ENCODE results near the gene MCM3.

The MCM3 gene

DNA sequence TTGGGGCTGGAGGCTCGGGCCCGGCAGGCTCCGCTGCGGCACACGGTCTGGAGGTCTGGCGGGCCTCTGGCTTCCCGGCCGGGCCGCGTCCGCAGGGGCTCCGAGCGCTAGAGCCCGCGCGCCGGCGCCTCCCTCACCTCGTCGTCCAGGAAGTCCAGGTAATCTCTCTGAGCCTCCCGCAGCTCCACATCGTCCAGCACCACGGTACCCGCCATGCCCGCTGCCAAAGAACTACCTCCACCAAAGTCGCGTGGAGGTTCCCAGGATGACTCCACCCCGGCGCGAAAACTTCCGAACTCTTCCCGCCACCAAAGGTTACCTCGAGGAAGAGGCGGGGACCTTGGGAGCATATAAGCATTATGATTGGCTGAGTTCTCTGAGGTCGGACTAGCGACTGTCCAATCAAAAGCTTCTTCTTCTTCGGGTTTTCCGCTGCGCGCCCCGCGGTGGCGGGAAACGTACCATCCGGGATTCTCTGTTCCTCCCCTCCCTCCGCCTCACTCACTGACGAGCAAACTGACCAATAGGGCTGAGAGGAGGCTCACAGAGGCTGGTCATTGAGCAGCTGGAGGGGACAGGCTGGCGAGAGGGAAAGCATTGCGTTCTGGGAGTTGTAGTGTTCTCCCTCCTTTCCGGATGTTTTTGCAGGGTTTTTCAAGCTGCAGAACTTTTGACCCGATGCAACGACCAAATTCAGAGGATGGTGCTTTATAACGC is at the start of gene MCM3:
MCM3 (minus strand) TSS at position 283 of the 717 bp plus-strand sequence; CDS start at position 215, 68 bp downstream.
- peak; percentile 95 for DNase-seq

DNA sequence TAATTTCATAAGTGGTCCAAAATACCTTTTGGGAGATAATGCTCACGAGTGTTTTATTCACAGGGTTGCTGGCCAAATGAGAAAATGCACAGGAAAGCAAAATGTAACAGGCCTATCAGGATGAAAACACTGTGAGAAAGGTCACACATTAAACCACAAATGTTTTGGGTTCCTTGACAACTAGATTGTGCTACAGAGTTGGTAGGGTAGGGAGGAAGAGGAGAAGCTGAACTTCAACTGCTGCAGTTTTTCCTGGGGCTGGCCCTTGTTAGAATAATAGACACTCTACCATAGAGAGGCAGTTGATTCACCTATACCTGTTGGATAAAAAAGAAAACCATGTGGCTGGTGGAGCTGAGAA is 49.3 kb upstream of the MCM3 start:
- DNase-seq, result no peak

DNA sequence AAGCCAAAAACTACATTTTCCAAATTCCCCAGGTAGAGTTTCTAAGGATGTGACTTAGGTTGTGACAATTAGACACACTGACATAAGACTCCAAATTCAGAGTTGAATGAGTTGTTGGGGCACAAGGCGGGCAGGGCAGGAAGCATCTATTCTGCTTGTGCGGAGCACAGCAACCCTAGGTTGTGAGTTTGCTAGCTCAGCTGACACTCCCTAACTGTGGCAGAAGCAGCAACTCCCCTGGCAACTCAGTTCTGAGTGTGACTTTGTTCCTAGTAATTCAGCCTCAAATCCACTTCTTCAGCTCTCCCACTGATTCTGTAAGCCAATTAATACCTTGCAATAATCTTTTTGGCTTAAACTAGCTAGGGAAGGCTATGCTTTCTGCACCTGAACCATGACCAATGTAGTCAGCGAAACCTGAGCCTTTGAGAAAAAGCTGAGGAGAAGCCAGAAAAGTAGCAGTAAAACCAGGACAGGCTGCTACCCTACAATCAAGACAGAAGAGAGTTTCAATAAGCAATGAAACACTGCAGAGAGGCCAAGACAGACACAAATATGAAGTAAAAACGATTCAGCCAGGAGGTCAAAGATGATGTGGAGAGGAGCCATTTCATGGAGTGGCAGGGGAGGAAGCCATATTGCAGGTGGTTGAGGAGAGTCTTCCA is 47.4 kb upstream of the MCM3 start:
- no peak for DNase-seq

DNA sequence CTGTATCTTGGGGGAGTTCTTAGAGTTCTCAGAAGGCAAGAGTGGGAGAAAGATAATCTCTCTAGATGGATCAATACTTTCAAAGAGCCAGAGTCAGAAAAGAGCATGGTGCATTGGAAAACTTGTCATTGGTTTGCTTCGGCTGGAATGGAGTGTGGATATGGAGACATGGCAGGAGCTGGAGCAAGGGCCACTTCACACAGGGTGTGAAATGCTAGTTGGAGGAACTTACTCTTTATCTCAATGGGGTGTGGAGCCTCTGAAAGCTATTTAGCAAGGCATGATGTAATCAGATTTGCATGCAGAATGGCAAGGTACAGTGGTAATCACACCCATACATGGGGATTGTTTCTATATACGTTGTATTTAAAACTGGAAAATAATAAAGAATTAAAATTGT is 45.9 kb upstream of the MCM3 start:
- no peak for DNase-seq

DNA sequence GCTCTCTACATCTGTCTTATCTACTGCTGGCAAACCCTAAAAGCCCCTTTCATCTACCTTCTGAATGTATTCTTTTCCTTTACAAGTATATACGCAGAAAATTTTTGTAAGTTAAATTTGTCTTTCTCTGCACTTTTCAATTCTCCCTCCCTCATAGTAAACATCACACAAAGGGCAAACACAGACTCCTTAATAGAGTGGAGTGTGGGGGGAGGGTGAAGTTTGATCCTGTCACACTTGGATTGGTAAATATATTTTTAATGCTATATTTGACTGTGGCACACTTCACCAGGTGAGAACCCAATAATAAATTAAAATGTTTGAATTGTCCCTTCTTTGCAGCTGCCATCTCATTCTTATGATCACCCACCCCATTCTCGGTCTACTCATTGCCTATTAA is 44.2 kb upstream of the MCM3 start:
- DNase-seq, result no peak

DNA sequence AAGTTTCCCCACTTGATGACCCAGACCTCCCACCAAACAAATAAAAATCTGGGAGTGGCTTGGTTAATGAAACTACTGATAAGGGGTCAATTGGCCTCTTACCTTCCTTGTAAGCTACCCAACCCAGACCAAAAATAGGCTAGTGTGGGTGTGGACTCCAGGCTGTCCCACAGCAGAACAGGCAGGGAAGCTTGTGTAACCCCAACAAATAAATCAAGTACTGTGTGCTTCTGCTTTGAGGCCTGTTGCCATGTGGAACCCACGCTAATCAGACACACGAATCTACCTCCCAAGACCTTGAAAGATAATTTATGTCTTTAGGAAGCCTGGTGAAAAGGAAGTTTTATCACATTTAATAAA is 43.7 kb upstream of the MCM3 start:
- no peak for DNase-seq

DNA sequence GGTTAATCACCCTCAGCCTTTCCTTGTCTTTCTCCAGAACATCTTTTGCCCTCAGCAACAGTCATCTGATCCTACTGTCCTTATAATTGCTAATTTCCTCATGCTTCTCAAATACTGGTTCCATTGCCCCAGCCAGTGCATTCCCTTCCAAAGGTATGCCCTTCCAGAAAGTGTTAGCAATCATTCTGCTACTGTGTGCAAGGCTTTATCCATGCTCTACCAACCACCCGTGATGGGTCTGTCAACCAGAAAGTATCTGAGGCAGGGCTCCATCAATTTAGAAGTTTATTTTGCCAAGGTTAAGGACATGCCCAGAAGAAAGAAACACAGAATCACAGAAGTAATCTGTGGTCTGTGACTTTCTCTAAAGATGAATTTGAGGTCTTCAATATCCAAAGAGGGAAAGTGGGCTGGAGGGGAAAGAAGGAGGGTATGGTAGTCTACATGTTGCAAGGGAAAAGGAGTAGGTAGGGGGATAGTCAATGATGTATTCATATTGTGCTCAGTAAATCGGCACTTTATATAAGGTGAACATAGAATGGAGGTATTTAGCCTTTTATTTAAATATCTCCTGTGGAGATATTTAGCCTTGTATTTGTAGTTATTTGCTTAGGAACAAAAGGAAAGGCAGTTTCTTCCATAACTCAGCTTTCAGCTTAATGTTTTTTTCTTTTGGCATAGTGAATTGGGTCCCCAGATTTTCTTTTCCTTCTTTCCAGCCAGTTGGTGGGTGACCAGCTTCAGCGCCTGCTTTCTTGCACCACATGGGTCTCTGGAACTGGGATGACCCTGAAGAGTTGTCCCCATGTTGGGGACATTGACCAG is 42.2 kb upstream of the MCM3 start:
- no peak for DNase-seq

DNA sequence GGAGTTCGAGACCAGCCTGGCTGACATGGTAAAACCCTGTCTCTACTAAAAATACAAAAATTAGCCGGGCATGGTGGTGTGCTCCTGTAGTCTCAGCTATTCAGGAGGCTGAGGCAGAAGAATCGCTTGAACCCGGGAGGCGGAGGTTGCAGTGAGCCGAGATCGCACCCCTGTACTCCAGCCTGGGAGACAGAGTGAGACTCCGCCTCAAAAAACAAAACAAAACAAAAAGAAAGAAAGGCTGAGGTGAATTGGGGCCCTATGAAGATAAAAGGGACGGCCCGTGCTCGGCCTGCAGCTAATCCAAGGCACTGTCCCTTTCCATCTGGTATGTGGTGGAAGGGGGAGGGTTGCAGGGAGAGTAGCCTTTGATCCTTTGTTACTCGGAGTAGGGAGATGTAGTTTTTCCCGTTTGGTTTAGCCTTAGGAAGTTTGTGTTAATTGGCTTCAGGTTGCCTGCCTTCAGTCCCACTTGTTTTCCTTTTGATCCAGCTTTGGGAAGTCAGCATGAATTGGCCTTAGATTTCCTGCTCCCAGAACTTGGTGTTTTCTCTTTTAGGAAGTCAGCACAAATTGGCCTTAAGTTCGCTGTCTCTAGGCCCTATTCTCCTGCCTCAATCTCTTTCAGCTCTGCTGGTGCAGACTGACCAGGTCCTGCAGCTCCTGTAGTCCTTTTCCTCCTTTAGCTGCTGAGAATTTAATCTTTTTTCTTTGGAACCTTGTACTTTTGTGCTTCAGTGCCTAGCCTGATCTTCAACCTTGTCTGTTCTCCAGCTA is 41.3 kb upstream of the MCM3 start:
- no peak for DNase-seq

DNA sequence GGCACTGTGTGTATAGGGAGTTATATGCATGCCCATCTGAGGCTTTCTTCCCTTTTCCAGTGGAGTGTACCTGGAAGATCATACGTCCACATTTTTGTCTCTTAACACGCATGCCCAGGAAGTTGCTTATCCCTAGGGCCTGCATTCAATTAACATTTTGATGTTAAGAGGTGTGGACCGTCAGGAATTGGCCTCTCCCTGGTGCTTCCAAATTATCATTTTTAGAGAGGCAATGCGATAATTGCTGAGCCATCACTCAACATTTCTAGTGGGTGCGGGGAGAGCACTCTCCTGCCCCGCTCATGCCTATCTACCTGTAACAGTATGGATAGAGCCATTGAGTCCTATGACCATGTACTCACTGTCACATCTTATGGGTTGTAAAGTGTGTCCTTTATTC is 39.6 kb upstream of the MCM3 start:
- no peak for DNase-seq

DNA sequence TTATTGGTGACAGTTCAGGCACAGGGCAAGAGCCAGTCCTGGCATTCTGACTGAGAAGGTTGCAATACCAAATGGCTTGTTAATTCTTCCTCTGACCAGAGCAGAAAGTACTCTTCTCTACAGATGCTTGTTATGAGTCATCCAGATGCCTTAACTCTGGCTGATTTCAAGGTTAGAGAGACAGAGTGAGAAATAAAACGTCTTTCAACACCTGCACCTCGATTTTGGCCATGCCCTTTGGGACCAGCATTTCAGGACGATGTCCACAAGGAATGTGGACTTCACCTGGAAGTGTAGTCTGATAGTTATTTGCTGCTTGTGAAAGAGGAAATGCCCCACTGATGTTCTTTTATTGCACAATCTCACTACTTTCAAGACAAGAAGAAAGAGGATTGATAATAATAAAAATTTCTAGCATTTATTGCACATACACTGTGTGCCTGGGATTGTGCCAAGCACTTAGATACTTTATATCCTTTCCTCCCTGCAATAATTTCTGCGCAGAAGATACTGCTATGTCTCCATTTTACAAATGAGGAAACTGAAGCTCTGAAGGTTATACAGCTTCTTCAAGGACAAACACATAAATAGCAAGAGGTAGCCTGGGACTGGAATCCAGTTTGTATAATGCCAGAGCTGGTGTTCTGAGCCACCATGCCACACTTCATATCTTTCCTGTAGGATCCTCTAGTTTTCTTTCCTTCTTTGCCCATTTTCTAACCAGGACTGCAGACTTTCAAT is 33.5 kb upstream of the MCM3 start:
- DNase-seq, result no peak

DNA sequence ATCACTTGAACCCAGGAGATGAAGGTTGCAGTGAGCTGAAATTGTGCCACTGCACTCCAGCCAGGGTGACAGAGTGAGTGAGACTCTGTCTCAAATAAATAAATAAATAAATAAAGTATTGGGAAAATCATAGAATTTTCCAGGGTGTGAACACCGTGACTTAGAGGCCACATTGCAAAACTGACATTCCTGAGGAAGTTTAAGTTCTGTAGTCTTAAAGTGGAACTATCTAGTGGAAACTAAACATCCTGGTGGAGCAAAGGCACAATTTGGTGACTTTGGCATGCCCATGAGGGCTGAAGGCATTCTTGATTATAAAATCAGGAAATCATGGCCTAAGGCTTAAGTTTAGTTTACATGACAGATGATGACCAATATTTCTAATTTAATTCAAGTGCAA is 32.7 kb upstream of the MCM3 start:
- no peak for DNase-seq

DNA sequence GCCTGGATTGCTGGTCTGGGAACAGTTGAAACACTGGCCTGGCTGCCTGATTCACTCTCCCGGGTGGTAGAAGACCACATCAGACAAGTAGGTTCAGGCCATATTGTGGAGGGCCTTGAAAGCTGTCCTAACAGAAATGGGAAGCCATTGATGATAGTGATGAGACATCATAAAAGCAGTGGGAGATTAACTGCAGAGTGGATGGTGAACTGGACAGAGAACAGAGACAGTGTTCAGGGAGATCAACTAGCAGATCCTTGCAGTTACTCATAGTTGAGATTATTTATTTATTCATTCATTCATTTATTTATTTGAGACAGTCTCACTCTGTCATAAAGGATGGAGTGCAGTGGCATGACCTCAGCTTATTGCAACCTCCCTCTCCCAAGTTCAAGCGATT is 30.2 kb upstream of the MCM3 start:
- no peak for DNase-seq

DNA sequence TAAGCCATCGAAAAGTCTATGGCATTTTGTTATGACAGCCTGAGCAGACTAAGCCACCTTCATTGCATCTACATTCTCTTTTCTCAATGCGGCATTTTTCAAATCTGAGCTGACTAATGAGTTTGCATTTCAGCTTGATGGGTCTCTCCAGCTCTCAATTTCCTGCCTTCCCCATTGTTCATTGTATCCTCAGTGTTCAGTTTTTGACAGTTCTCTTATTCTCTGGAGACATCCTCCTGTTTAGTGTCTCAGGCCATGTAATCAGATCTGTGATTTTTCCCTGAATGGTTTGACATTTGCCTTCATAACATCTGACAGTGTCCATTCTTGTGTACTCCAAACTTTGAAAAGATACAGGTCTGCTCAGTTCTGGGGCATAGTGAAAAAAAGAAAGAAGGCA is 27.9 kb upstream of the MCM3 start:
- no peak for DNase-seq

DNA sequence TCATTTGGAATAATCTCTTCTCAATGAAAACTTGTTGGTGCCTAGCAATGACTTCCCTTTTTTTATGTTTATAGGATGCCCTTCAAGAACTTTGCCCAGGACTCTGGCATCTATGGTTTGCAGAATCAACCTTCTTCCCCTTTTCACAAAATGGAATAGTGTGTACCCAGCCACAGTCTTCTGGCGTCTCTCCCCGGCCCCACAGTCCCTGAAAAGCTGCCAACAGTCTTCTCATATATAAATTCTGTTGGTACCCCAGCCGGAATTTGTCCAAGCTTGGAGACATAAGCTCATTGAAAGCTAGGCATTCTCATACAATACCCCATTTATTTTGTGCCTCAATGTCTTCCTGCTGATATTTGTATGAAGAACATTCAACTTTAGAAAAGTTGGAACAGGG is 26.4 kb upstream of the MCM3 start:
- no peak for DNase-seq

DNA sequence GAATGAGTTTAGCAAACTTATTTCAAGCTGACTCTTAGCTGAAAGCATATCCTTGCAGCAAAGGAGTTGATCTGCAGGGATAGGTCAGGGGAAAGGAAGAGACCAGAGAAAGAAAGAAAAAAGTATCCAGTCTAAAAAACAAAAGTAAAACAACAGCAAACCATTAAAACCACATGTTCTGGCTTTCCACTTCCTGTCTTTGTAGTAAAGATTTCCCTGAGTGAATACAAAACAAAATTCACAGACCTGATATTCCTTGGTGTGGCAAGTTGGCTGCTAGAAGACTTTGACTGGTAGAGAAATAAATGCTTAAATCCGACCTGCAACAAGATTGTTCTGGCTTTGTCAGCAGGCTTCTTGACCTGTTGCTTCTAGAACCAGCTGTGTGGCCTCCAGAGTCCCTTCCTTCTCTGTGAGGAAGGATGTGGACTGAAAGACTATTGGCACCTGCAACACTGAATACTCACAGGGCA is 23.4 kb upstream of the MCM3 start:
- no peak for DNase-seq

DNA sequence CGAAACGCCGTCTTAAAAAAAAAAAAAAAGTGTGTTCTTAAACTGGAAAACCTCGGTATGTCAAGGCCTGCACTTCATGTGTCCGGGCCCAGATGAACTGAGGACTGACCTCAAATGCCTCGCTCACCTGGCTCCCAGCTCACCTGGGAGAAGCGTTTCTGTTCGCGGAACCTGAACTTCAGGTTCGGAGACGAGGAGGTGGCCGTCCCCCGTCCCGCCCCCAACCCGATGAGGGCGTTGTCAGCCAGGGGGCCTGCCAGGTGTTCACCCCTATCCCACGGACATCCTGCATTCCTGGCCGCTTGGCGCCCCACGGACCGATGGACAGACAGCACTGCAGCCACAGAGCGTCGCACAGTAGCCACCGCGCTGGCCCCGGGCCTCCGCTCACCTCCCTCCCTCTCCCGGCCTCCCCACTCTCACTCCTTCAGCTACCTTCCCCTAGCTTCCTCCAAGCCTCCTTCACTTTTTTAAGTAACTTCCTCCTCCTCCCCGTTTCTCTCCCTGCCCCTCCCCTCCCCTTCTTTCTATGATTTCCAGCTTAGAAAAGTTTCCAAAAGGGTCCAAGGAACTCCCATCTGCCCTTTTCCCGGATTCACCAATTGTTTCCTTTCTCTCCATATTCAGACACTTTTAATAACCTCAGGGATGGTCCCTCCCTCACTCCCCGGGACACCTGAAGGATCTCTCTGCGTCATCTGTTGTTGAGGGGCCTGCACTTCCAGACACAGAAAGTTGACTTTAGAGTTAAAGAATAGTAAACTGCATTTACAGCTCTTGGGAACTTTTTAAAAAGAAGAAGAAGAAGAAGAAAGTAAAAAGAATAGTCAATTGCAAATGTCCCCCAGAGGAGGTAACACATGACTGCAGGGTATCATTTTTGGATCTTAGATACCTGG is 22.7 kb upstream of the MCM3 start:
- no peak for DNase-seq

DNA sequence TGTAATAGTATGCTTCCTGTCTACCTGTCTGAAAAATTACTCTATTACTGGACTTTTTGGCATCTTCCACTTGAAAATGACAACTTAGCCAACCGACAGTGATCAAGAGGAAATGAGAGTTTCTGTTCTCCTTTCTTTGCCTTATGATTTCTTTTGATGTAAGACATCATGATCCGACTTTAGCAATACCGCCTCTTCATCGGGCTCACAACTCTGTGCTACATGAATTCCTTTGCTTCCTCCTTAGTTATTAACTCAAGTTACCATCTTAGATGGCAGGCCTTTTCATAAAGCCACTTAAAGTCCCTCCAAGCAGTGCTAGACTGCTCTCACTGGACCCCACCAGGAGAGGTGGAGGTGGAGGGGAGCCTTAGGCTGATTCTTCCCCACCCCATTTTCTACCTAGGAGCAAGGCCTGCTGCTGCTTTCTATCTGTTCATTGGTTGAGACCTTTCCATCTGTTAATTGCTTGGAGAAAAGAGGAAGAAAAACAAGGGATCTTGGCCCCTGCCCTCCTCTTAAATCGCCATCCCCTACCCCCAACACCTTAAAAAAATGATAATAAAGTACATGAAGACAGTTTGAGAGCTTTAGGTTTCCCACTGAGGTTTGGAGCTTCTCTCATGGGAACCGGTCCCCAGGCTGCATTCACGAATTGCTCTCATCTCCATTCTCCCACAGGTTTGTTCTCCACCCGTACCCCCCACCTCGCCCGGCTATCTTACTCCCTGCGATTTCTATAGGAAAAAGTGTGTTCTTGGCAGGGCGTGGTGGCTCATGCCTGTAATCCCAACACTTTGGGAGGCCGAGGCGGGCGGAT is 21.6 kb upstream of the MCM3 start:
- no peak for DNase-seq

DNA sequence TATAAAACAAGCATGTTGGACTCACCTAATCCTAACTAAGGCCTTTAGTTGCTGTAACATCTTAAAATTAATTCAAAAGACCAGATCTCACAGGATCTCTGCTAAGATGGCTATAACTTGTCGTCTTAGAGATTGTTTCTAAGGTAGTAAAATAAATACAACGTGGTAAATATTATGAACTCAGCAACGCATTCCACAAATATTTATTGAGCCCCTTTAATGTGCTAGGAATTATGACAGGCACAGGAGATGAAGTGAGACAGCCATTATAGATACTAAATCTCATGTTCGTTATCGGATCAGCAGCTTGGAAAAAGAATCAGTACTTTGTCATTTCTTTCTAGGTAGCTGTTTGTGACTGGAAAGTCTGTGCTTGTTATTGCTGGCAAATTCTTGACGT is 20.9 kb upstream of the MCM3 start:
- no peak for DNase-seq

DNA sequence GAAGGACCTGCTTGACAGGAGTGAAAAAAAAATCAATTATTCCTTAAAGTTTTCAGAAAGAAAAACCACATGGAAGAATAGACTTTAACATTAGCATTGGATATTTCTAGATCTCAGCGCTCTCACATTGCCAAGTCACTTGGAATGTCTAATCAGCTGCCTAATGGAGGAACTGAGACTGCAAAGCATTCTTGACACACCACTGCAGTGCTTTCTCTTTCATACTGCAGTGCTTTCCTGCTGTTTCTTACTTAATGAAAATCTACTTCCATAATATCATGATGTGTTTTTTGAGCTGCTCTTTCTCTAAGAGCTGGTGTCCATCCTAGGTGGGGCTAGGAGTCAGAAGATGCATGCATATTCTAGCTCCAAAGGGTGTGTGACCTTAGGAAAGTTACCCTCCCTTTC is 20.4 kb upstream of the MCM3 start:
- no peak for DNase-seq

DNA sequence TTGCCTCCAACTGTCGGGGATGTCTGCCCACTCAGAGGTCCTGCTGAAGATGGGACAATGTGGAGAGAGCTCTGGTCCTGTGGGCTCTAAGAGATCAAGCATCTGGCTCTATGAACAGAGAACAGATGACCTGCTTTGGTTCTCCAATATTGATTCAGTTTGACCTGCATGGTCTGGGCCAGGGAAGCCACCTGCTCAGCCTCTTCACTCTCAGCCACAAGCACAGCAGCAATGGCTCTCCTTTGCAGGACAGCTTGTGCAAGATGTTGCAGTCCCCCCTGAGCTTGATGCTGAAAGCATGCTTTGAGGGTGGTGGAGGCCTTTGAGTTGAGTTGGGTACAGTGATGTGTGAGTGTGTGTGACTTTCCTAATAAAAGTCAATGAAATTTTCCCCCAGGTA is 18.6 kb upstream of the MCM3 start:
- no peak for DNase-seq

DNA sequence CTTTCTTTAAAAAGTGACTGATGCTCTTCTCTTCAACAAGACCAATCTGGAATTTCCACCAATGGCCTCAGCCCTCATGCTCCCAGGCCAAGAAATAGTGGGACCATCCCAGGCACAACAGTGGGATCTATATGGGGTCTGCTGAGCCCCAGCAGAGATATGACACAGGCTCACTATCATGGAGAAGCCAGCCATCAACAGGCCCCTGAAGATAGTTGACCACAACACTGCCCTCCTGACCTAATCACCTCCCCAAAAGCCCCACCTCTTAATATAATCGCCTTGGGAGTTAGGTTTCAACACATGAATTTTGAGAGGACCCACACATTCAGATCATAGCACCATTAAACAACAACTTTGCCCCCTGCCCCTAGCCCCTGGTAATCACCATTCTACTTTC is 16.8 kb upstream of the MCM3 start:
- DNase-seq, result no peak
